Measurements from ENCODE around the gene SMIM23. TPM values are rescaled to one million over a fixed set of nuclear protein-coding genes. Genes with fewer than 3 reads are reported as not detected.

Gene SMIM23
- total and polyA plus RNA-seq, 2 of the 13 experiments (the other 11 are each of a cell fraction or from before 2014, with no cell fraction given) = not detected

GRCh38 chr5:171834461-171834860 lies 48.8 kb downstream of the SMIM23 start:
- CTCF ChIA-PET (ENCODE audit: low intra/inter-chr PET ratio, low total read pairs) = no interaction called here
- intact Hi-C loops (cut with micrococcal nuclease; ENCODE audit: unreplicated experiment) = no loop called here
- in situ Hi-C loops (cut with HindIII; ENCODE audit: extremely low pct_ligation_motif_present, low pct_unique_long_range_greater_than_20kb) = no loop called here

More at GRCh38 chr5:171834461-171834860, 48.8 kb downstream of the SMIM23 start:
- TF ChIP-seq CENPT (CRISPR knock-in tag; IDR thresholded peaks at IDR 0.05; ENCODE audit: low read depth) (no peak), HIVEP1 (CRISPR knock-in tag; IDR thresholded peaks at IDR 0.05) (no peak), ZNF704 (CRISPR knock-in tag; IDR thresholded peaks at IDR 0.05; ENCODE audit: borderline replicate concordance) (no peak), NCOA2 (CRISPR knock-in tag; IDR thresholded peaks at IDR 0.05) (no peak), THAP7 (CRISPR knock-in tag; IDR thresholded peaks at IDR 0.05) (no peak), MBNL3 (CRISPR knock-in tag; conservative IDR thresholded peaks at IDR 0.05) (no peak), ZC3H13 (CRISPR knock-in tag; IDR thresholded peaks at IDR 0.05) (no peak), MIER2 (CRISPR knock-in tag; IDR thresholded peaks at IDR 0.05) (no peak), AGO2 (optimal IDR thresholded peaks at IDR 0.05; ENCODE audit: low read depth, low read length) (no peak), ASH2L (IDR thresholded peaks at IDR 0.05; ENCODE audit: insufficient read length, low read depth, low read length) (no peak), GLMP (CRISPR knock-in tag; IDR thresholded peaks at IDR 0.05; ENCODE audit: borderline replicate concordance) (no peak), TEAD3 (CRISPR knock-in tag; optimal IDR thresholded peaks at IDR 0.05; ENCODE audit: borderline replicate concordance) (no peak), SIX4 (CRISPR knock-in tag; IDR thresholded peaks at IDR 0.05) (no peak), EED (CRISPR knock-in tag; IDR thresholded peaks at IDR 0.05) (no peak), ARID3A (IDR thresholded peaks at IDR 0.05; ENCODE audit: low read depth, low read length) (no peak), ZNF883 (CRISPR knock-in tag; IDR thresholded peaks at IDR 0.05; ENCODE audit: not compliant biosample characterization) (no peak), GLI4 (CRISPR knock-in tag; IDR thresholded peaks at IDR 0.05; ENCODE audit: borderline replicate concordance) (no peak), NPAS2 (CRISPR knock-in tag; IDR thresholded peaks at IDR 0.05; ENCODE audit: borderline replicate concordance) (no peak), ZNF639 (CRISPR knock-in tag; conservative IDR thresholded peaks at IDR 0.05) (no peak)
- FAIRE-seq = no peak
- Histone ChIP-seq H3K36me3 (replicated peaks in 1 of 2; ENCODE audit: control insufficient read depth in 1 of 2, insufficient read depth in 2 of 2, low read length in 2 of 2) (no peaks in the 10 kb centered on the region), H3K9ac (ENCODE audit: insufficient read depth, low read depth, low read length) (no peak overlapping the region), H3K4me2 (ENCODE audit: low read depth, low read length) (no peak overlapping the region), H3K9me3 (ENCODE audit: low read length) (no peaks in the 10 kb centered on the region), H3K4me3 (replicated peaks in 1 of 3; ENCODE audit: insufficient read depth in 1 of 3, low read depth in 2 of 3, low read length in 3 of 3) (no peak overlapping the region), H3K79me2 (ENCODE audit: insufficient read depth, low read length) (no peaks in the 10 kb centered on the region), H3K27ac (ENCODE audit: extremely low read length, insufficient read depth, low read length) (no peak overlapping the region), H3K27me3 (ENCODE audit: control insufficient read depth in 1 of 2, insufficient read depth in 2 of 2, low read length in 2 of 2) (peaks cover 0 to 2% of the 10 kb centered on the region in 2 experiments; a peak in 1 of 5 replicates), H3K4me1 (ENCODE audit: insufficient read depth, low read length) (no peaks in the 10 kb centered on the region), H4K20me1 (ENCODE audit: insufficient read depth, low read length) (no peaks in the 10 kb centered on the region), H2AFZ (ENCODE audit: low read length) (no peak overlapping the region)
- WGBS (ENCODE audit: low lambda C conversion rate) = 42% methylated on average over 2 of the region's 2 CpGs
- DNase-seq (ENCODE audit: low spot score) = no peak
- POLR2A ChIA-PET = no interaction called here
- no peak for ATAC-seq
- no TSS peak for BruUV-seq (replicated peaks)
